Kasumi-1 (cell line): ENCODE data around the gene DNAJC13.
"Not testable (repeated sequence)": the region's sequence is repeated elsewhere in the genome, so short reads cannot be mapped to it uniquely, and the experiment has no call there.

Experiments used
- DNase-seq, 2 experiments: peaks; one replicate each; lab custom pipeline; 2025; lab: John Stamatoyannopoulos, UW

The DNAJC13 gene

GRCh38 chr3:132416807-132417694 lies at the start of gene DNAJC13:
TSS of gene DNAJC13 (plus strand) at chr3:132417502. CDS start at chr3:132434551, 17,049 bp downstream.
- peak; percentile 95 to 97 for DNase-seq

GRCh38 chr3:132368515-132368914 lies 48.8 kb upstream of the DNAJC13 start:
- DNase-seq = no peak

- DNase-seq = no peak
Measured at GRCh38 chr3:132368962-132369361, 48.3 kb upstream of the DNAJC13 start.

GRCh38 chr3:132376945-132377354 lies 40.4 kb upstream of the DNAJC13 start:
- not testable (repeated sequence) for DNase-seq

- DNase-seq = no peak
Measured at GRCh38 chr3:132378048-132378762, 39.1 kb upstream of the DNAJC13 start.

GRCh38 chr3:132378846-132379245 lies 38.5 kb upstream of the DNAJC13 start:
- no peak for DNase-seq

- no peak for DNase-seq
Measured at GRCh38 chr3:132380920-132381319, 36.4 kb upstream of the DNAJC13 start.

- no peak for DNase-seq
Measured at GRCh38 chr3:132381348-132381944, 35.9 kb upstream of the DNAJC13 start.

GRCh38 chr3:132382267-132382666 lies 35.0 kb upstream of the DNAJC13 start:
- no peak for DNase-seq

- no peak for DNase-seq
Measured at GRCh38 chr3:132382688-132383194, 34.6 kb upstream of the DNAJC13 start.

GRCh38 chr3:132386259-132386658 lies 31.0 kb upstream of the DNAJC13 start:
- no peak for DNase-seq

- DNase-seq = not testable (repeated sequence)
Measured at GRCh38 chr3:132392675-132393074, 24.6 kb upstream of the DNAJC13 start.

GRCh38 chr3:132394320-132394719 lies 23.0 kb upstream of the DNAJC13 start:
- no peak for DNase-seq

- DNase-seq = no peak
Measured at GRCh38 chr3:132395126-132395525, 22.2 kb upstream of the DNAJC13 start.

GRCh38 chr3:132396255-132396654 lies 21.0 kb upstream of the DNAJC13 start:
- no peak for DNase-seq

- not testable (repeated sequence) for DNase-seq
Measured at GRCh38 chr3:132396776-132397175, 20.5 kb upstream of the DNAJC13 start.

GRCh38 chr3:132399054-132399929 lies 18.0 kb upstream of the DNAJC13 start:
- DNase-seq = peak; percentile 71 to 85

- no peak for DNase-seq
Measured at GRCh38 chr3:132401255-132401654, 16.0 kb upstream of the DNAJC13 start.

GRCh38 chr3:132404276-132404675 lies 13.0 kb upstream of the DNAJC13 start:
- DNase-seq = no peak

GRCh38 chr3:132405188-132405587 lies 12.1 kb upstream of the DNAJC13 start:
- DNase-seq = no peak

- DNase-seq = no peak
Measured at GRCh38 chr3:132405609-132406299, 11.5 kb upstream of the DNAJC13 start.
